Common myeloid progenitor, CD34-positive (primary cell): Measurements from ENCODE around the gene SERINC3. TPM values are rescaled to one million over a fixed set of nuclear protein-coding genes. Genes with fewer than 3 reads are reported as not detected.

Experiments
- CTCF ChIA-PET: fragments of 350-600 bp; sonication (Branson Sonifier 250); formaldehyde crosslinking; loops from one replicate; lab custom pipeline; 2021; ENCODE audit warnings: antibody characterized with exemption; lab: Charles Lee
- POLR2A ChIA-PET: fragments of 350-600 bp; sonication (Branson Sonifier 250); formaldehyde crosslinking; loops from one replicate; lab custom pipeline; 2021; ENCODE audit warnings: antibody characterized with exemption; lab: Charles Lee
- DNase-seq, 3 donors: peaks; one replicate each; pipeline versions ENCODE4 v3.0.0 to v3.0.0-alpha.2; 2013
- H3K27ac ChIP-seq, 2 experiments: 1 replicate in 1 of 2; 2 replicates in 1 of 2; pipeline ENCODE4 v1.7.0; 2013; ENCODE audit warnings: inconsistent platforms in 2 of 2, low read length in 2 of 2, mild to moderate bottlenecking in 2 of 2, low read depth in 1 of 2, moderate library complexity in 1 of 2; ENCODE audit not compliant: severe bottlenecking in 2 of 2, insufficient read depth in 1 of 2, poor library complexity in 1 of 2
- H3K27me3 ChIP-seq, 5 experiments: replicated peaks in 2 of 5; 1 replicate in 3 of 5; 2 replicates in 2 of 5; pipeline versions ENCODE4 v1.6.1 to v1.7.0; 2013; ENCODE audit warnings: low read length in 4 of 5, mild to moderate bottlenecking in 2 of 5, moderate library complexity in 2 of 5, inconsistent platforms in 1 of 5; ENCODE audit not compliant: insufficient read depth in 5 of 5, control insufficient read depth in 4 of 5
- H3K36me3 ChIP-seq, 4 experiments: 1 replicate in 2 of 4; 2 replicates in 2 of 4; pipeline versions ENCODE4 v1.6.1 to v1.7.0; 2013; ENCODE audit warnings: low read length in 3 of 4, control low read depth in 1 of 4, mild to moderate bottlenecking in 1 of 4; ENCODE audit not compliant: control insufficient read depth in 4 of 4, insufficient read depth in 4 of 4
- H3K4me1 ChIP-seq, 4 experiments: 1 replicate in 3 of 4; 2 replicates in 1 of 4; pipeline versions ENCODE4 v1.6.1 to v1.7.1; 2013; ENCODE audit warnings: low read length in 3 of 4, mild to moderate bottlenecking in 3 of 4, control low read depth in 1 of 4, inconsistent platforms in 1 of 4, moderate library complexity in 1 of 4; ENCODE audit not compliant: control insufficient read depth in 4 of 4, insufficient read depth in 4 of 4; ENCODE audit errors: control extremely low read depth in 1 of 4
- H3K4me3 ChIP-seq, 7 experiments: 1 replicate in 4 of 7; 2 replicates in 3 of 7; pipeline versions ENCODE4 v1.5.1 to v1.7.0; 2013; ENCODE audit warnings: mild to moderate bottlenecking in 7 of 7, low read length in 6 of 7, moderate library complexity in 6 of 7, inconsistent platforms in 2 of 7, low read depth in 2 of 7, control low read depth in 1 of 7; ENCODE audit not compliant: insufficient read depth in 4 of 7, control insufficient read depth in 1 of 7; ENCODE audit errors: extremely low read depth in 1 of 7
- H3K9me3 ChIP-seq, 5 experiments: 1 replicate in 4 of 5; 2 replicates in 1 of 5; pipeline versions ENCODE4 v1.6.1 to v1.7.1; 2013; ENCODE audit warnings: low read length in 4 of 5, mild to moderate bottlenecking in 2 of 5, inconsistent platforms in 1 of 5, low read depth in 1 of 5, moderate library complexity in 1 of 5; ENCODE audit not compliant: control insufficient read depth in 4 of 5, insufficient read depth in 2 of 5; ENCODE audit errors: control extremely low read depth in 1 of 5
- WGBS: methylation state at CpG from one replicate; pipeline ENCODE4 v1.1.5; 2013; ENCODE audit not compliant: insufficient coverage; 5-methylcytosine and 5-hydroxymethylcytosine counted together
- polyA plus RNA-seq: library from polyadenylated mRNA; unstranded; fragments of 120-200 nt; gene quantifications from one replicate; pipeline ENCODE4 v1.2.1, GENCODE V29; 2013

Gene SERINC3
- polyA plus RNA-seq, result 78.8 TPM

DNA sequence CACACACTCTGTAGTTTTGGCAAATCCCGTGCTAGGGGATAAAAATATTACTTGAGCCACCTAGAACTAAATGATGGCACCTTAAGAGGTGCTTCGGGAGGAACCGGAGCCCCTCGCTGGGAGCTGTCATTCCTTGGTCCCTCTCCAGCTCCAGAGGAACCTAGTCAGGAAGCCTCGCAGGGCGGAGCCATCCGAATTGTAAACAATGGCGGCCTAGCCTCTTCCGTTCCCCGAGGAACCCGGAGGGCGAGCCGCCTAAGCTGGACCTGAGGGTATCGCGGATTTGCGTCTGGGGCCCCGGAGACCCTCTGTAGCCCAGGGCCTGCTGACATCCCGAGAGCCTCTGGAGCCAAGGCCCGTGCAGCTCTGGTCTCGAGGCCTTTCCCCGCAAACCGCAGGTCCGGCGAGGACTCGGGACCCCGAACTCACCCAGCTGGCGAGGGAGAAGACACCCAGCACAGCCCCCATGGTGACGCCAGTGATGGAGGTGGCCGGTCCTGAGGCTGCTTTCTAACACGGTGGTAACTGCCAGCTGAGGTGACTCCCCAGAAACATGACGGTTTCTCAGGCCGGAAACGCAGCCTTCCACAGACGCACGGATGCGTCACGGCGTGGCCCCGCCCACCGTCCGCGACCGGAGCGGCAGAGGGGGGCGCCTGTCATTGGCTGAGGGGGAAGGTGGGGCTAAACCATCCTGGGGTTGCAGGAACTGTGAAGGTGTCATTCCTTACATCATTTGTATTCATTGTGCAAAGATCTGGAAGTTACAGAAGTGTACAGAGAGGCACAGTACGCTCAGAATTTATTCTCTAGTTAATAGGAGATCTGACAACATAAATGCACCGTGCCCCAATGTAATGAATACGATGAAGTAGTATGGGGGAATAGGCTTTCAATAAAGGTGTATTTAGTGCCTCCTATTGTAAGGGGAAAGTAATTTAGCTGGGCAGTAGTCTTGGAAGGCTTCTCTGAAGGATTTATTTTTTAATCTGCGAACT lies at the start of gene SERINC3:
TSS of gene SERINC3 (minus strand) at position 587 of the 998 bp plus-strand sequence. CDS start at position 468, 119 bp downstream.
- H3K4me1 ChIP-seq, result peaks cover 11 to 41% (median 24%) of the 10 kb centered on the region in 4 experiments

GRCh38 chr20:44571362-44571988 lies 49.6 kb upstream of the SERINC3 start:
- Histone ChIP-seq H3K36me3 (no peaks in the 10 kb centered on the region), H3K4me3 (no peak overlapping the region), H3K9me3 (no peaks in the 10 kb centered on the region), H3K27ac (peak overlapping the region in 1 of 2 experiments; percentile 43), H3K27me3 (no peaks in the 10 kb centered on the region), H3K4me1 (peaks cover 7 to 33% (median 26%) of the 10 kb centered on the region in 4 experiments)
- 52% methylated on average over 6 of the region's 6 CpGs for WGBS
- ChIA-PET POLR2A (interaction anchor here (0.8 kb wide), 1 partner anchor 50 kb away, joined by 3 read pairs; the partner anchor contains the start of gene SERINC3), CTCF (interaction anchor here (0.9 to 2.0 kb wide), 3 partner anchors 28 to 111 kb away, joined by 3 to 6 read pairs (median 5); no protein-coding TSS in a partner anchor)
- peak in 1 of 3 donors; percentile 40 for DNase-seq

More for the DNA sequence above, at the start of gene SERINC3:
- Histone ChIP-seq H3K9me3 (no peaks in the 10 kb centered on the region), H3K27ac (peak within 1 kb of the TSS; percentile 98 to 100), H3K4me3 (peak within 1 kb of the TSS; percentile 65 to 100 (median 97)), H3K36me3 (peaks cover 0 to 8% (median 1%) of the 10 kb centered on the region in 4 experiments), H3K27me3 (no peaks in the 10 kb centered on the region)
- DNase-seq, result peak; percentile 97 to 99 (median 99)
- WGBS, result under 1% methylated on average over 38 of the region's 49 CpGs
- ChIA-PET POLR2A (interaction anchor here (0.9 to 1.5 kb wide), 9 partner anchors 10 to 125 kb away, joined by 3 to 6 read pairs (median 3); no protein-coding TSS in a partner anchor), CTCF (interaction anchor here (0.6 to 2.6 kb wide), 10 partner anchors 8 to 88 kb away, joined by 3 to 9 read pairs (median 4); no protein-coding TSS in a partner anchor)

DNA sequence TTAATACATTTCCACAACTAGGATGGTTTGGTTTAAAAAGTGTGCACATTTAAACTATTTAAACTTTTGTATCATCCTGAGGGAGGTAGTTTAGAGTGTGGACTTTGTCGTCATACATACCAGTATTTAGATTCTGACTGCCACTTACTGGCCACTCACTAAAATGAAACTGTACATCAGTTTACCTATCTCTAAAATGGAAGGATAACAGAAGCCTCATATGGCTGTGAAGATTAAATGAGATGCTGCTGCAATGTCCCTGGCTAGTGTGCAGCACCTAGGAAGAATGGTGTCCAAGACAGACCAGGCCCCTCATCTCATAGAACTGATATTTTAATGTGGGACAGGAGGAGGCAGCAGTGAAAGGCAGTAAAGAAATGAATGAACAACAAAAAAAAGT lies 48.5 kb upstream of the SERINC3 start:
- Histone ChIP-seq H3K4me3 (no peak overlapping the region), H3K9me3 (no peaks in the 10 kb centered on the region), H3K27me3 (no peaks in the 10 kb centered on the region), H3K36me3 (no peaks in the 10 kb centered on the region), H3K4me1 (peaks cover 7 to 23% (median 18%) of the 10 kb centered on the region in 4 experiments), H3K27ac (no peak overlapping the region)
- ChIA-PET CTCF (interaction anchor here (1.0 to 2.0 kb wide), 2 partner anchors 17 to 112 kb away, joined by 4 to 5 read pairs; no protein-coding TSS in a partner anchor), POLR2A (no interaction called here)
- WGBS, result no CpG with 5 or more reads among the region's 1 CpG
- no peak for DNase-seq

DNA sequence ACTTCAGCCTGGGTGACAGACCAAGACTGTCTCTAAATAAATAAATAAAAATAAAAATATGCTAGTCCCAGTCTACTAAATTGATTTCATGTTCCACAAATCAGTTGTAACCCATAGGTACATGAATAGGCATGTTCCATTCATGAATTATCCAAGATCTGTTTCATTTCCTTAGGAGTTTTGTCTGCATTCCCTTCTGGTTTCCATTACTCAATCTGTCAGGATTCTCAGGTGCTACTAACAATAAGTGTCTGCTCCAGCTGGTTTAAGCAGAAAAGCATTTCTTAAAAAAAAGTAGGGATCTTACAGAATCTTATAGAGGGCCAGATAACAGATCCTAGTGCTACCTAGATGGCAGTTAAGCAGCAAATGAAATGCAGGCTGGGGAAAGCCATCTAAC lies 44.9 kb upstream of the SERINC3 start:
- ChIA-PET POLR2A (no interaction called here), CTCF (interaction anchor here (1.5 to 2.1 kb wide), 3 partner anchors 9 to 13 kb away, joined by 3 to 7 read pairs (median 6); no protein-coding TSS in a partner anchor)
- H3K27ac ChIP-seq, result no peak overlapping the region
- no peaks in the 10 kb centered on the region for H3K36me3 ChIP-seq
- H3K4me1 ChIP-seq, result peaks cover 4 to 7% (median 5%) of the 10 kb centered on the region in 4 experiments
- no peak for DNase-seq
- no peaks in the 10 kb centered on the region for H3K9me3 ChIP-seq
- no peaks in the 10 kb centered on the region for H3K27me3 ChIP-seq
- H3K4me3 ChIP-seq, result no peak overlapping the region

DNA sequence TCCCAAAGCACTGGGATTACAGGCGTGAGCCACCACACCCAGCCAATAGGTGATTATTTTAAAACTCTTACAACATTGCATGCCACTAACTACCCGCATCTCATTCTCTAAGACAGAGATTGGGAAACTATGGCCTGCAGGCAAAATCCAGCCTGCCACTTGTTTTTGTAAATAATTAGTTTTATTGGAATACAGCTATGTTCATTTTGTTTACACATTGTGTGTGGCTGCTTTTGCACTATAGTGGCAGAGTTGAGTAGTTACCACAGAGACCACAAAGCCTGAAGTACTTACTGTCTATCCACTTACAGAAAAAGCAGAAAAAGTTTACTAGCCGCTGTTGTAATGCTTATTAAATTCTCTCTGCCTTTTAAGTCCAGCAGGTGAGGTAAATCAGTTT lies 44.1 kb upstream of the SERINC3 start:
- H3K4me1 ChIP-seq, result no peaks in the 10 kb centered on the region
- WGBS, result no CpG with 5 or more reads among the region's 3 CpGs
- POLR2A ChIA-PET, result no interaction called here
- H3K9me3 ChIP-seq, result no peaks in the 10 kb centered on the region
- DNase-seq, result peak in 2 of 3 donors; percentile 47 to 59
- no peak overlapping the region for H3K4me3 ChIP-seq
- H3K27ac ChIP-seq, result no peak overlapping the region
- no peaks in the 10 kb centered on the region for H3K36me3 ChIP-seq
- no peaks in the 10 kb centered on the region for H3K27me3 ChIP-seq
- CTCF ChIA-PET, result interaction anchor here (1.9 to 2.1 kb wide), 2 partner anchors 8 to 10 kb away, joined by 6 to 7 read pairs; no protein-coding TSS in a partner anchor

DNA sequence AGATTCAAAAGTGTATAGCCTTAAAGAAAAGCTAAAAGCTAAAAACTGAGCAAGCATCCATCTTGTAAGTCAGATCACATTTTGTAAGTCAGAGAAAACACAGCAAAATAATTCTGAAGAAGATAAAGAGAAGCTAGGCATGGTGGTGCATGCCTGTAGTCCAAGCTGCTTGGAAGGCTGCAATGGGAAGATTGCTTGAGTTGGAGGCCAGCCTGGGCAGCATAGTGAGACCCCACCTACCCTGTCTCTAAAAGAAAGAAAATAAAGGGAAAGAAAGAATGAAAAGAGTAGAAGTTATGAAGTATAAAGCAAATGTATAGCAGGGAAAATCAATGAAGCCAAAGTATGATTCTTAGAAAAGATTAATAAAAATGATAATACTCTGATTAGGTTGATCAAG lies 40.0 kb upstream of the SERINC3 start:
- CTCF ChIA-PET, result interaction anchor here (1.0 to 3.1 kb wide), 3 partner anchors 15 to 48 kb away, joined by 3 to 9 read pairs (median 3); no protein-coding TSS in a partner anchor
- H3K36me3 ChIP-seq, result no peaks in the 10 kb centered on the region
- H3K27me3 ChIP-seq, result no peaks in the 10 kb centered on the region
- H3K9me3 ChIP-seq, result no peaks in the 10 kb centered on the region
- no peaks in the 10 kb centered on the region for H3K4me1 ChIP-seq
- no peak overlapping the region for H3K27ac ChIP-seq
- H3K4me3 ChIP-seq, result no peak overlapping the region
- POLR2A ChIA-PET, result no interaction called here
- no peak for DNase-seq
